HCT116 (cell line): Measurements from ENCODE around the gene DNAH7. TPM values are rescaled to one million over a fixed set of nuclear protein-coding genes. Genes with fewer than 3 reads are reported as not detected.

Experiments
- ATAC-seq: fragments of 200-7000 bp; cut with Tn5 transposase; 2 replicates; pipeline ENCODE4 v1.9.1; 2020; ENCODE audit warnings: mild to moderate bottlenecking, moderate library complexity
- BruUV-seq: library from RNA; stranded (reverse); fragments of 400-500 nt; replicated peaks from 2 replicates; lab custom pipeline; 2021; lab: Mats Ljungman, UMichigan
- CTCF ChIA-PET: fragments of 300-600 bp; sonication (Branson Sonifier 250); formaldehyde crosslinking; loops from one replicate; lab custom pipeline; 2021; ENCODE audit warnings: antibody characterized with exemption; lab: Charles Lee
- POLR2A ChIA-PET: fragments of 300-600, 350-600 bp; sonication (Branson Sonifier 250); formaldehyde crosslinking; loops from one replicate; lab custom pipeline; 2021; ENCODE audit warnings: antibody characterized with exemption; lab: Charles Lee
- RAD21 ChIA-PET, 2 experiments: fragments of 300-600 bp; sonication (Branson Sonifier 250); formaldehyde crosslinking; loops; one replicate each; lab custom pipeline; 2023; ENCODE audit warnings: low total read pairs in 2 of 2; ENCODE audit not compliant: uncharacterized antibody in 2 of 2, unreplicated experiment in 2 of 2, low non-redundant PET in 1 of 2; lab: Charles Lee
- DNase-seq: peaks from one replicate; pipeline ENCODE4 v3.0.0-alpha.2; 2010; ENCODE audit warnings: low read depth, low spot score
- H2AFZ ChIP-seq: fragments of 200-600 bp; shearing (Covaris generic), sonication (generic); 2 replicates; pipeline ENCODE4 v1.6.1; 2017; ENCODE audit warnings: low read depth, mixed run types, mixed read lengths, antibody characterized with exemption, low read length; ENCODE audit not compliant: poor library complexity, severe bottlenecking
- H3K27ac ChIP-seq: 2 replicates; pipeline ENCODE4 v1.5.1; 2012; ENCODE audit warnings: low read depth, low read length
- H3K27me3 ChIP-seq: fragments of 200-600 bp; sonication (generic); 2 replicates; pipeline ENCODE4 v1.6.1; 2016; ENCODE audit warnings: mixed run types, low read length, mixed read lengths; ENCODE audit not compliant: insufficient read depth
- H3K36me3 ChIP-seq, 2 experiments: fragments of 200-500 bp in 1 of 2; fragments of 200-600 bp in 1 of 2; sonication (Bioruptor generic) in 1 of 2; sonication (generic) in 1 of 2; 2 replicates each; pipeline versions ENCODE4 v1.5.1 to v1.6.1; 2014 to 2016; ENCODE audit warnings: low read length in 2 of 2, inconsistent platforms in 1 of 2, mixed read lengths in 1 of 2, mixed run types in 1 of 2; ENCODE audit not compliant: insufficient read depth in 2 of 2, control insufficient read depth in 1 of 2
- H3K4me1 ChIP-seq, 2 experiments: fragments of 200-600 bp in 1 of 2; sonication (generic) in 1 of 2; 2 replicates each; pipeline versions ENCODE4 v1.5.1 to v1.6.1; 2012 to 2017; ENCODE audit warnings: low read length in 2 of 2, inconsistent platforms in 1 of 2, mild to moderate bottlenecking in 1 of 2, mixed read lengths in 1 of 2, mixed run types in 1 of 2, moderate library complexity in 1 of 2; ENCODE audit not compliant: insufficient read depth in 2 of 2, control insufficient read depth in 1 of 2
- H3K4me2 ChIP-seq: fragments of 200-600 bp; sonication (generic); 2 replicates; pipeline ENCODE4 v1.6.1; 2017; ENCODE audit warnings: mixed run types, low read length, mixed read lengths
- H3K4me3 ChIP-seq, 2 experiments: fragments of 200-600 bp in 1 of 2; sonication (generic) in 1 of 2; replicated peaks in 1 of 2; 2 replicates each; pipeline ENCODE4 v1.5.1; 2011 to 2016; ENCODE audit warnings: low read length in 2 of 2, control low read depth in 1 of 2, low read depth in 1 of 2, mild to moderate bottlenecking in 1 of 2, mixed read lengths in 1 of 2, mixed run types in 1 of 2
- H3K79me2 ChIP-seq: fragments of 200-600 bp; sonication (generic); 2 replicates; pipeline ENCODE4 v1.6.1; 2017; ENCODE audit warnings: mild to moderate bottlenecking, mixed run types, low read length, moderate library complexity, mixed read lengths; ENCODE audit not compliant: insufficient read depth
- H3K9ac ChIP-seq: fragments of 200-600 bp; sonication (generic); 2 replicates; pipeline ENCODE4 v1.6.1; 2016; ENCODE audit warnings: low read length, mixed read lengths
- H3K9me2 ChIP-seq: fragments of 200-600 bp; sonication (generic), shearing (Covaris generic); 2 replicates; pipeline ENCODE4 v1.6.1; 2017; ENCODE audit warnings: mixed run types, mild to moderate bottlenecking, moderate library complexity; ENCODE audit not compliant: insufficient read depth
- H3K9me3 ChIP-seq, 2 experiments: fragments of 200-500 bp in 1 of 2; fragments of 200-600 bp in 1 of 2; sonication (Bioruptor generic) in 1 of 2; sonication (generic) in 1 of 2; 2 replicates each; pipeline ENCODE4 v1.6.1; 2014 to 2017; ENCODE audit warnings: low read length in 2 of 2, mixed read lengths in 2 of 2, inconsistent platforms in 1 of 2, low read depth in 1 of 2, mild to moderate bottlenecking in 1 of 2, mixed run types in 1 of 2, moderate library complexity in 1 of 2; ENCODE audit not compliant: control insufficient read depth in 1 of 2, insufficient read depth in 1 of 2
- H4K20me1 ChIP-seq: fragments of 200-600 bp; sonication (generic), shearing (Covaris generic); 2 replicates; pipeline ENCODE4 v1.6.1; 2017; ENCODE audit warnings: mixed run types, mild to moderate bottlenecking, moderate library complexity; ENCODE audit not compliant: insufficient read depth
- CBX3 ChIP-seq: IDR thresholded peaks from 2 replicates; pipeline ENCODE4 v1.6.1; 2012; ENCODE audit warnings: low read depth
- EGR1 ChIP-seq: IDR thresholded peaks from 2 replicates; pipeline ENCODE4 v1.6.1; 2012; ENCODE audit warnings: low read depth
- ELF1 ChIP-seq: IDR thresholded peaks from 2 replicates; pipeline ENCODE4 v1.6.1; 2012; ENCODE audit warnings: low read depth, borderline replicate concordance
- EZH2 ChIP-seq: fragments of 200-600 bp; sonication (generic); IDR thresholded peaks from 2 replicates; pipeline ENCODE4 v1.6.1; 2017; ENCODE audit warnings: antibody characterized with exemption, mixed run types
- POLR2A ChIP-seq: IDR thresholded peaks from 2 replicates; pipeline ENCODE4 v1.7.0; 2011; ENCODE audit warnings: borderline replicate concordance; ENCODE audit not compliant: insufficient read depth, insufficient read length; ENCODE audit errors: extremely low read depth
- RAD21 ChIP-seq: IDR thresholded peaks from 2 replicates; pipeline ENCODE4 v1.6.1; 2012; ENCODE audit warnings: low read depth, mild to moderate bottlenecking
- SIN3A ChIP-seq: IDR thresholded peaks from 2 replicates; pipeline ENCODE4 v1.6.1; 2012; ENCODE audit warnings: low read depth
- SRF ChIP-seq: IDR thresholded peaks from 2 replicates; pipeline ENCODE4 v1.6.1; 2012; ENCODE audit warnings: low read depth
- YY1 ChIP-seq: IDR thresholded peaks from 2 replicates; pipeline ENCODE4 v1.6.1; 2011; ENCODE audit warnings: low read length, low read depth, moderate library complexity, mild to moderate bottlenecking; ENCODE audit not compliant: insufficient replicate concordance; ENCODE audit errors: extremely low read depth
- intact Hi-C: fragments of 100-400 bp; cut with micrococcal nuclease; formaldehyde crosslinking; loops from 2 replicates; pipeline ENCODE4 v1.10.0; 2022
- total RNA-seq: library from RNA; stranded (reverse); gene quantifications from one replicate; pipeline ENCODE4 v1.2.1, GENCODE V29; 2021; ENCODE audit not compliant: unreplicated experiment
- TF ChIP-seq, protein P1 (sequence below): IDR thresholded peaks from 2 replicates; pipeline ENCODE4 v1.6.1; 2011; ENCODE audit warnings: mild to moderate bottlenecking, low read length, moderate library complexity; ENCODE audit not compliant: insufficient replicate concordance; ENCODE audit errors: extremely low read depth
- TF ChIP-seq, protein P2 (sequence below): IDR thresholded peaks from 2 replicates; pipeline ENCODE4 v1.6.1; 2012
- TF ChIP-seq, protein P3 (sequence below), 3 experiments: fragments of 200-600 bp in 1 of 3; sonication (generic) in 1 of 3; IDR thresholded peaks in 2 of 3; conservative IDR thresholded peaks in 1 of 3; 2 replicates each; pipeline ENCODE4 v1.5.1; 2012 to 2017; ENCODE audit warnings: low read depth in 2 of 3, low read length in 2 of 3, antibody characterized with exemption in 1 of 3, borderline replicate concordance in 1 of 3, control low read depth in 1 of 3, mild to moderate bottlenecking in 1 of 3, mixed read lengths in 1 of 3, mixed run types in 1 of 3, moderate library complexity in 1 of 3; ENCODE audit not compliant: insufficient read depth in 1 of 3
- TF ChIP-seq, protein P4 (sequence below): IDR thresholded peaks from 2 replicates; pipeline ENCODE4 v1.6.1; 2012

The DNAH7 gene
- total RNA-seq, 1 experiment from 2014 or later: not detected

DNA sequence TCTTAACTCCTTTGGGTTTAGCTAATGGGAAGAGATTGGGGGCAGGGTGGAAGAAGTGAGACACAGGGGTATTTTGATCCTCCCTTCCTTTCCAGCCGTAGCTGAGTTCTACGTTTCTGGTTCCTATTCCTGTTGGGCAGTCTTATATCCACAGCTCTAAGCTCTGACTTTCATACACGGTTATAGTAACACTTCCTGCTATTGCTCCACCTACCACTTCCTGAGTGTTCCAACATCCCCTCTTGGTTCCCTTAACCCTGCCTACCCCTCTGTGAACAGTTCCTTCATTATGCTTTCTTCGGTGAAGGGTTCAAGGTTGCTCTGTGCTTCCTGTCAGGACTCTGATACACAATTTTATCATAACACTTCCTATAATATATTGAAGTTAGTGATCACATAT is 205.1 kb downstream of the DNAH7 start (continued):
- TF ChIP-seq, protein P1, sequence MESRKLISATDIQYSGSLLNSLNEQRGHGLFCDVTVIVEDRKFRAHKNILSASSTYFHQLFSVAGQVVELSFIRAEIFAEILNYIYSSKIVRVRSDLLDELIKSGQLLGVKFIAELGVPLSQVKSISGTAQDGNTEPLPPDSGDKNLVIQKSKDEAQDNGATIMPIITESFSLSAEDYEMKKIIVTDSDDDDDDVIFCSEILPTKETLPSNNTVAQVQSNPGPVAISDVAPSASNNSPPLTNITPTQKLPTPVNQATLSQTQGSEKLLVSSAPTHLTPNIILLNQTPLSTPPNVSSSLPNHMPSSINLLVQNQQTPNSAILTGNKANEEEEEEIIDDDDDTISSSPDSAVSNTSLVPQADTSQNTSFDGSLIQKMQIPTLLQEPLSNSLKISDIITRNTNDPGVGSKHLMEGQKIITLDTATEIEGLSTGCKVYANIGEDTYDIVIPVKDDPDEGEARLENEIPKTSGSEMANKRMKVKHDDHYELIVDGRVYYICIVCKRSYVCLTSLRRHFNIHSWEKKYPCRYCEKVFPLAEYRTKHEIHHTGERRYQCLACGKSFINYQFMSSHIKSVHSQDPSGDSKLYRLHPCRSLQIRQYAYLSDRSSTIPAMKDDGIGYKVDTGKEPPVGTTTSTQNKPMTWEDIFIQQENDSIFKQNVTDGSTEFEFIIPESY: no peak
- no peak for TF ChIP-seq EGR1

DNA sequence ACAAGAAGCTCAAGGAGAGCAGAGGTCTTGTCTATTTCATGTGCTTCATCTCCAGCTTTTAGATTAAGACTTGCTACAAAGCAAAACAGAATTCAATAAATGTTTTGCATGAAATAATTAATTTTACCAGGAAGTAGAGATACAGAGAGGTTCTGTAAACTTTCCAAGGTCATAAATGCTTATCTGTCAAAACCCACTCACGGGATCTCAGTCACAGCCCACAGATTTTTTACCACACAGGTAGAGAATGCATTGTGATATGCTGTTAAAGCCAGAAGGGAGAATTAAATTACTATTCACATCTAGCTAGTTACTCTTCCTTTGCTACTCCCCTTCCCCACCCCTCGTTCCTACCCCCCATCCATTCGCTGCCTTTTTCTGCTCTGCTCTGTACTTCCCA is 205.5 kb downstream of the DNAH7 start:
- Histone ChIP-seq H3K9me2 (no peaks in the 10 kb centered on the region), H3K4me1 (no peaks in the 10 kb centered on the region), H3K27me3 (no peaks in the 10 kb centered on the region), H2AFZ (no peak overlapping the region), H3K9ac (no peak overlapping the region), H3K27ac (no peak overlapping the region), H3K4me3 (no peak overlapping the region), H3K9me3 (no peaks in the 10 kb centered on the region), H4K20me1 (no peaks in the 10 kb centered on the region), H3K4me2 (no peak overlapping the region), H3K36me3 (no peaks in the 10 kb centered on the region), H3K79me2 (no peaks in the 10 kb centered on the region)
- ChIA-PET RAD21 (no interaction called here), CTCF (no interaction called here), POLR2A (no interaction called here)
- DNase-seq (no peak), ATAC-seq (no peak)
- BruUV-seq: no TSS peak
- no peak for TF ChIP-seq RAD21
- TF ChIP-seq, protein P2, sequence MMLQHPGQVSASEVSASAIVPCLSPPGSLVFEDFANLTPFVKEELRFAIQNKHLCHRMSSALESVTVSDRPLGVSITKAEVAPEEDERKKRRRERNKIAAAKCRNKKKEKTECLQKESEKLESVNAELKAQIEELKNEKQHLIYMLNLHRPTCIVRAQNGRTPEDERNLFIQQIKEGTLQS: no peak
- TF ChIP-seq, protein P3, sequence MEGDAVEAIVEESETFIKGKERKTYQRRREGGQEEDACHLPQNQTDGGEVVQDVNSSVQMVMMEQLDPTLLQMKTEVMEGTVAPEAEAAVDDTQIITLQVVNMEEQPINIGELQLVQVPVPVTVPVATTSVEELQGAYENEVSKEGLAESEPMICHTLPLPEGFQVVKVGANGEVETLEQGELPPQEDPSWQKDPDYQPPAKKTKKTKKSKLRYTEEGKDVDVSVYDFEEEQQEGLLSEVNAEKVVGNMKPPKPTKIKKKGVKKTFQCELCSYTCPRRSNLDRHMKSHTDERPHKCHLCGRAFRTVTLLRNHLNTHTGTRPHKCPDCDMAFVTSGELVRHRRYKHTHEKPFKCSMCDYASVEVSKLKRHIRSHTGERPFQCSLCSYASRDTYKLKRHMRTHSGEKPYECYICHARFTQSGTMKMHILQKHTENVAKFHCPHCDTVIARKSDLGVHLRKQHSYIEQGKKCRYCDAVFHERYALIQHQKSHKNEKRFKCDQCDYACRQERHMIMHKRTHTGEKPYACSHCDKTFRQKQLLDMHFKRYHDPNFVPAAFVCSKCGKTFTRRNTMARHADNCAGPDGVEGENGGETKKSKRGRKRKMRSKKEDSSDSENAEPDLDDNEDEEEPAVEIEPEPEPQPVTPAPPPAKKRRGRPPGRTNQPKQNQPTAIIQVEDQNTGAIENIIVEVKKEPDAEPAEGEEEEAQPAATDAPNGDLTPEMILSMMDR (IDR thresholded peaks at IDR 0.05 in 2 of 3, conservative IDR thresholded peaks at IDR 0.05 in 1 of 3; ENCODE audit: borderline replicate concordance in 1 of 3, insufficient read depth in 1 of 3, low read depth in 2 of 3, low read length in 2 of 3): no peak
- TF ChIP-seq ELF1: no peak
- no peak for TF ChIP-seq POLR2A
- no peak for TF ChIP-seq YY1
- TF ChIP-seq EGR1: no peak
- TF ChIP-seq SRF: no peak
- no peak for TF ChIP-seq CBX3
- TF ChIP-seq SIN3A: no peak
- TF ChIP-seq, protein P4, sequence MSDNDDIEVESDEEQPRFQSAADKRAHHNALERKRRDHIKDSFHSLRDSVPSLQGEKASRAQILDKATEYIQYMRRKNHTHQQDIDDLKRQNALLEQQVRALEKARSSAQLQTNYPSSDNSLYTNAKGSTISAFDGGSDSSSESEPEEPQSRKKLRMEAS: no peak
- TF ChIP-seq, protein P1: no peak
- TF ChIP-seq EZH2: no peak
- intact Hi-C loops: no loop called here
